ENCODE measurements around the gene AASDHPPT. TPM values are rescaled to one million over a fixed set of nuclear protein-coding genes. Genes with fewer than 3 reads are reported as not detected.

Gene AASDHPPT, protein sequence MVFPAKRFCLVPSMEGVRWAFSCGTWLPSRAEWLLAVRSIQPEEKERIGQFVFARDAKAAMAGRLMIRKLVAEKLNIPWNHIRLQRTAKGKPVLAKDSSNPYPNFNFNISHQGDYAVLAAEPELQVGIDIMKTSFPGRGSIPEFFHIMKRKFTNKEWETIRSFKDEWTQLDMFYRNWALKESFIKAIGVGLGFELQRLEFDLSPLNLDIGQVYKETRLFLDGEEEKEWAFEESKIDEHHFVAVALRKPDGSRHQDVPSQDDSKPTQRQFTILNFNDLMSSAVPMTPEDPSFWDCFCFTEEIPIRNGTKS
- 63.6 and 64.1 TPM in 2 replicates for total RNA-seq
- long read RNA-seq, full-length matches to known transcripts = 266 of 284 reads
- long read RNA-seq, partial matches to known transcripts = 9 of 284 reads
- long read RNA-seq, other reads (novel, unspliced or antisense) = 9 of 284 reads

DNA sequence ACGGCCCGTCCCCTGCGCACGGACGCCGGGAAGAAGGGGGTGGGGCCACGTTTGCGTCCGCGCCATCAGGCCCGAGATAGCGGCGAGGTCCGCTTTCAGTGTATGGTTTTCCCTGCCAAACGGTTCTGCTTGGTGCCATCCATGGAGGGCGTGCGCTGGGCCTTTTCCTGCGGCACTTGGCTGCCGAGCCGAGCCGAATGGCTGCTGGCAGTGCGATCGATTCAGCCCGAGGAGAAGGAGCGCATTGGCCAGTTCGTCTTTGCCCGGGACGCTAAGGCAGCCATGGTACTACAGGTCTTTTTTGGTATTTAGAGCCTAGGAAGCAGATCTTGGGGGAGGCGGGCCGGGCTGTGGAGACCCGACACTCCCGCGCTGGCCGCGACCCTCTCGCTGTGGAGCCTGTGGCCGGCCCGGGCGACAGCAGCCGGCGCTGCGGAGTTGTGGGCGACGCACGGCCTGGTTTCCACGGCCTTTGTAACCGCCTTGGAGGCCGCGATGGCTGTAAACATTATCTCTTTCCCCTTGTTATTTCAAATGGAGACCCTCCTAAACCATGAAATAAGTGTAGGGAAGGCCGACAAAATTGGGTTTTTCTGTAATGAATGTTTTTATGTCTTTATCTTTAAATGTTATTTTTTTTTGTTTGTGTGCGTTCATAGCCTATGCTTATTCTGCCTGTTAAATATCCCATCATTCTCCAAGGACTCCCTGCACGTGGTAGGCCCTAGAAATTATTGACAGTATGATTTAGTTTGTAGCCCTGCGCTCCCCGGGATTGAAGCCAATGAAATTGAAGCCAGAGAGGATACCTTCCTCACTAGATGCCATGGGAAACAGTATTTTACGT is at the start of gene AASDHPPT:
AASDHPPT (plus strand) TSS at position 54 of the 847 bp plus-strand sequence; CDS start at position 103, 49 bp downstream.
- H3K36me3 Mint-ChIP-seq (ENCODE audit: low read depth) = peaks cover 11% of the 10 kb centered on the region
- H3K4me3 Mint-ChIP-seq = peak within 1 kb of the TSS; percentile 99
- peaks cover 49% of the 10 kb centered on the region for H3K4me1 Mint-ChIP-seq
- TF ChIP-seq, protein P1, sequence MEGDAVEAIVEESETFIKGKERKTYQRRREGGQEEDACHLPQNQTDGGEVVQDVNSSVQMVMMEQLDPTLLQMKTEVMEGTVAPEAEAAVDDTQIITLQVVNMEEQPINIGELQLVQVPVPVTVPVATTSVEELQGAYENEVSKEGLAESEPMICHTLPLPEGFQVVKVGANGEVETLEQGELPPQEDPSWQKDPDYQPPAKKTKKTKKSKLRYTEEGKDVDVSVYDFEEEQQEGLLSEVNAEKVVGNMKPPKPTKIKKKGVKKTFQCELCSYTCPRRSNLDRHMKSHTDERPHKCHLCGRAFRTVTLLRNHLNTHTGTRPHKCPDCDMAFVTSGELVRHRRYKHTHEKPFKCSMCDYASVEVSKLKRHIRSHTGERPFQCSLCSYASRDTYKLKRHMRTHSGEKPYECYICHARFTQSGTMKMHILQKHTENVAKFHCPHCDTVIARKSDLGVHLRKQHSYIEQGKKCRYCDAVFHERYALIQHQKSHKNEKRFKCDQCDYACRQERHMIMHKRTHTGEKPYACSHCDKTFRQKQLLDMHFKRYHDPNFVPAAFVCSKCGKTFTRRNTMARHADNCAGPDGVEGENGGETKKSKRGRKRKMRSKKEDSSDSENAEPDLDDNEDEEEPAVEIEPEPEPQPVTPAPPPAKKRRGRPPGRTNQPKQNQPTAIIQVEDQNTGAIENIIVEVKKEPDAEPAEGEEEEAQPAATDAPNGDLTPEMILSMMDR (conservative IDR thresholded peaks at IDR 0.05) = no peak
- H3K27ac Mint-ChIP-seq (ENCODE audit: unreplicated experiment) = peak within 1 kb of the TSS; percentile 100
- no peaks in the 10 kb centered on the region for H3K27me3 Mint-ChIP-seq (ENCODE audit: low read depth)
- no peak for DNase-seq (ENCODE audit: low read depth, low spot score)
- H3K9me3 Mint-ChIP-seq = no peaks in the 10 kb centered on the region

DNA sequence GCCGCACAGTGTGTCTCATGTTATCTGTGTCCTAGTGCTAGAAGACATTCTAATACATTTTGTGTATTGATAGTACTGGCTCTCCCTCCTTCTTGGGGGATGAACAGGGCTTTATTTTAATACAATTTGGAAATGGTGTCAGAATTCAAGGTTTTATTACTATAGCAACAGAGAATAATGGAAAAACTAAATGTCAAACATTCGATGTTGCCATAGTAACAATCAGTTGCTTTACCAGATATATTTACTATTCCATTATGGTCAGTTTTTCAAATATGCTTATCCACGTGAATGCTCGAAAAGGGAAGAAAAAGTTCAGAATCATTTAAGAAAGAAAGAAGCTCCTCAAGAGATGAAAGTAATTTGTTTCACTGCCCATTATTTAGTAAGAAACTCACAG is 46.9 kb upstream of the AASDHPPT start:
- Mint-ChIP-seq H3K36me3 (ENCODE audit: low read depth) (no peaks in the 10 kb centered on the region), H3K27ac (ENCODE audit: unreplicated experiment) (no peak overlapping the region), H3K4me1 (peaks cover 10% of the 10 kb centered on the region), H3K4me3 (no peak overlapping the region), H3K9me3 (peaks cover 5% of the 10 kb centered on the region), H3K27me3 (ENCODE audit: low read depth) (no peaks in the 10 kb centered on the region)
- TF ChIP-seq, protein P1 (conservative IDR thresholded peaks at IDR 0.05) = no peak
- no peak for DNase-seq (ENCODE audit: low read depth, low spot score)

DNA sequence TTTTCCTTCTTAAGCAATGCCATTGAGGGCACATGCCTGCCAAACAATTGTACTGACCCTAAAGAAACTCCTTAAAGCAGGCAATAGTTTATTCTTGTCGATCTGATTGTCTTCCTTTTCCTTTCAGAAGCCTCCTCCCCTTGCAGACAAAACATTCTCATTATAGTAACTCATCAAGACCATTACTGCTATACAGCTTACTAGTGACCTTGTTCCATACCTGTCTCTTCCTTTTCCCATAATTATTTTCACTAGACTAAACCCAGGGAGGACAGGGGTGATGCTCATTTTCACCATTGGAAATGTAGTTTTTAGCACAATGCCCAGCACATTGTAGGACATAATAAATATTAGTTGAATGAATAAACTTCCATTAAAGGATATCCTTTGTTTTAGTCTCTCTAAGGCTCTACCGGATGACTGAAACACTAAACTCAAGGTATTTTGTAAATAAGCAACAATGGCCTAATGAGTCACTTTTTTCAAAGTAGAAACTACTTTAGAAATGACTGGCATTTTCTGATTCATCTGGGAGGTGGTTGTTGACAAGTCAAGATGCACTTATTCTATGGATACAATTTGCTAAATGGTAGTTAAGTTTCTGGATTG is 46.2 kb upstream of the AASDHPPT start:
- peaks cover 2% of the 10 kb centered on the region for H3K9me3 Mint-ChIP-seq
- DNase-seq (ENCODE audit: low read depth, low spot score) = no peak
- TF ChIP-seq, protein P1 (conservative IDR thresholded peaks at IDR 0.05) = no peak
- no peak overlapping the region for H3K4me3 Mint-ChIP-seq
- H3K27me3 Mint-ChIP-seq (ENCODE audit: low read depth) = no peaks in the 10 kb centered on the region
- no peak overlapping the region for H3K27ac Mint-ChIP-seq (ENCODE audit: unreplicated experiment)
- no peaks in the 10 kb centered on the region for H3K36me3 Mint-ChIP-seq (ENCODE audit: low read depth)
- H3K4me1 Mint-ChIP-seq = peaks cover 10% of the 10 kb centered on the region

DNA sequence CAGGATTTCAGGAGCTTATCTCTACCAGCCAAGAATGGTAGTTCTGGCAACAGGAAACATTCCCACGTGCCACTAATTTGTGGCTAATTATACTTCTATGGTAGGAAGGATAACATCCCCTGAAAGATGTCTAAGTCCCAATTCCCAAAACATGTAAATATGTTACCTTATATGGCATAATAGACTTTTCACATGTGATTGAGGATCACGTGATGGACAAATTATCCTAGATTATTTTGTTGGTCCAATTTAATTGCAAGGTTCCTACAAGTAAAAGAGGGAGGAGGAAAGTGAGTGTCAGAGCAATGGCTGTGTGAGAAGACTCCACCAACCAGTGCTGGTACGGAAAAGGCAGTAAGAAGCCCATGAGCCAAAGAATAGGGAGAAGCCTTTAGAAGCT is 45.5 kb upstream of the AASDHPPT start:
- Mint-ChIP-seq H3K4me1 (peaks cover 10% of the 10 kb centered on the region), H3K27ac (ENCODE audit: unreplicated experiment) (no peak overlapping the region), H3K36me3 (ENCODE audit: low read depth) (no peaks in the 10 kb centered on the region), H3K27me3 (ENCODE audit: low read depth) (no peaks in the 10 kb centered on the region), H3K9me3 (peaks cover 2% of the 10 kb centered on the region), H3K4me3 (no peak overlapping the region)
- TF ChIP-seq, protein P1 (conservative IDR thresholded peaks at IDR 0.05) = no peak
- no peak for DNase-seq (ENCODE audit: low read depth, low spot score)

DNA sequence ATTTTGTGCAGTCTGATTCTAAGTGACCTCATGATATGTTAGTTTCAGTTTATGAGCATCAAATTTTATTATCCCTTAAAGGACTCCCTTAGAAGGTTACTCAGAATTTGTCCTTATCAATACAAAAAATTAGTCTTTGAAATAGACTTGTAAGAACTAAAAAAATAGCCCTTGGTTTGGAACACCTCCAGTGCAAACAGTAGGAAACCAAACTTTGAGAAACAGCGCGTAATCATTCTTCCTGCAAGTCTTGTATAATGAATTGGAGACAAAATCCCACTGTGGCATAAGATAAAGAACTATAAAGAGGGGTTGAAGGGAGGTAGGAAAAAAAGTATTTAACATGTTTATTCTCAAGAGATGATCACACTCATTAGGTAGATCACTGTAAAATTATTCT is 44.6 kb upstream of the AASDHPPT start:
- no peak overlapping the region for H3K4me3 Mint-ChIP-seq
- peaks cover 10% of the 10 kb centered on the region for H3K4me1 Mint-ChIP-seq
- no peak overlapping the region for H3K27ac Mint-ChIP-seq (ENCODE audit: unreplicated experiment)
- DNase-seq (ENCODE audit: low read depth, low spot score) = no peak
- TF ChIP-seq, protein P1 (conservative IDR thresholded peaks at IDR 0.05) = no peak
- H3K27me3 Mint-ChIP-seq (ENCODE audit: low read depth) = no peaks in the 10 kb centered on the region
- no peaks in the 10 kb centered on the region for H3K9me3 Mint-ChIP-seq
- H3K36me3 Mint-ChIP-seq (ENCODE audit: low read depth) = no peaks in the 10 kb centered on the region
